Type B pancreatic cell (in vitro differentiated cells): Measurements from ENCODE around the gene SETSIP. TPM values are rescaled to one million over a fixed set of nuclear protein-coding genes. Genes with fewer than 3 reads are reported as not detected.
"Not testable (repeated sequence)": the region's sequence is repeated elsewhere in the genome, so short reads cannot be mapped to it uniquely, and the experiment has no call there.

Source experiments
- DNase-seq: peaks from one replicate; pipeline ENCODE4 v3.0.0; 2021; ENCODE audit warnings: mixed read lengths; ENCODE audit not compliant: unreplicated experiment; ENCODE audit errors: extremely low spot score
- H3K27ac Mint-ChIP-seq: 2 replicates; pipeline ENCODE4 v1.8.0; 2021; ENCODE audit warnings: mild to moderate bottlenecking, mixed read lengths
- H3K27me3 Mint-ChIP-seq: 2 replicates; pipeline ENCODE4 v1.8.0; 2021; ENCODE audit warnings: mixed read lengths
- H3K36me3 Mint-ChIP-seq: 2 replicates; pipeline ENCODE4 v1.8.0; 2021; ENCODE audit warnings: mixed read lengths
- H3K4me1 Mint-ChIP-seq: one replicate; pipeline ENCODE4 v1.8.0; 2021; ENCODE audit warnings: mixed read lengths; ENCODE audit not compliant: unreplicated experiment
- H3K4me3 Mint-ChIP-seq: 2 replicates; pipeline ENCODE4 v1.8.0; 2021; ENCODE audit warnings: mild to moderate bottlenecking, mixed read lengths
- H3K9me3 Mint-ChIP-seq: 2 replicates; pipeline ENCODE4 v1.8.0; 2021; ENCODE audit warnings: mixed read lengths
- total RNA-seq: library from RNA; stranded (reverse); gene quantifications from 2 replicates; pipeline ENCODE4 v1.2.1, GENCODE V29; 2021; ENCODE audit warnings: low replicate concordance
- TF ChIP-seq, protein P1 (sequence below): fragments of 200-600 bp; sonication (generic); conservative IDR thresholded peaks from 2 replicates; pipeline ENCODE4 v1.5.0; 2021; ENCODE audit warnings: antibody characterized with exemption, mild to moderate bottlenecking

The SETSIP gene
- total RNA-seq, 1 donor from 2014 or later = not detected

DNA sequence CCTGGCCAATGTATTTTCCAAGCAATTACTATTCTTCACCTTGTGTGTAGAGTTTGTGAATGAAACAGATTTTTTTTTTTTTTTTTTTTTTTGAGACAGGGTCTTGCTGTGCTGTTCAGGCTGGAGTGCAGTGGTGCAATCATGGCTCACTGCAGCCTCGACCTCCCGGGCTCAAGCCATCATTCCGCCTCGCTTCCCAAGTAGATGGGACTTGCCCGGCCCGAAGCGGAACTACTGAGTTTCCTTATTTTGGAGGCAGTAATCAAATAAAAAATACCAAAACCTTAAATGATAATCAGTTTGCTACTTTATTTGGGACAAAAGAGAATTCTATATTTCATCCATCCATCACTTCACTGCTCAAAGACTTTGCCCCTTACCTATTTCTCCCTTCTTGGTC, 4.2 kb upstream of the SETSIP start:
- Mint-ChIP-seq H3K27ac (no peak overlapping the region), H3K9me3 (peaks cover 9% of the 10 kb centered on the region), H3K4me3 (peak overlapping the region; percentile 98), H3K36me3 (no peaks in the 10 kb centered on the region), H3K4me1 (no peaks in the 10 kb centered on the region), H3K27me3 (no peaks in the 10 kb centered on the region)
- DNase-seq = no peak
- TF ChIP-seq, protein P1, sequence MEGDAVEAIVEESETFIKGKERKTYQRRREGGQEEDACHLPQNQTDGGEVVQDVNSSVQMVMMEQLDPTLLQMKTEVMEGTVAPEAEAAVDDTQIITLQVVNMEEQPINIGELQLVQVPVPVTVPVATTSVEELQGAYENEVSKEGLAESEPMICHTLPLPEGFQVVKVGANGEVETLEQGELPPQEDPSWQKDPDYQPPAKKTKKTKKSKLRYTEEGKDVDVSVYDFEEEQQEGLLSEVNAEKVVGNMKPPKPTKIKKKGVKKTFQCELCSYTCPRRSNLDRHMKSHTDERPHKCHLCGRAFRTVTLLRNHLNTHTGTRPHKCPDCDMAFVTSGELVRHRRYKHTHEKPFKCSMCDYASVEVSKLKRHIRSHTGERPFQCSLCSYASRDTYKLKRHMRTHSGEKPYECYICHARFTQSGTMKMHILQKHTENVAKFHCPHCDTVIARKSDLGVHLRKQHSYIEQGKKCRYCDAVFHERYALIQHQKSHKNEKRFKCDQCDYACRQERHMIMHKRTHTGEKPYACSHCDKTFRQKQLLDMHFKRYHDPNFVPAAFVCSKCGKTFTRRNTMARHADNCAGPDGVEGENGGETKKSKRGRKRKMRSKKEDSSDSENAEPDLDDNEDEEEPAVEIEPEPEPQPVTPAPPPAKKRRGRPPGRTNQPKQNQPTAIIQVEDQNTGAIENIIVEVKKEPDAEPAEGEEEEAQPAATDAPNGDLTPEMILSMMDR = no peak

DNA sequence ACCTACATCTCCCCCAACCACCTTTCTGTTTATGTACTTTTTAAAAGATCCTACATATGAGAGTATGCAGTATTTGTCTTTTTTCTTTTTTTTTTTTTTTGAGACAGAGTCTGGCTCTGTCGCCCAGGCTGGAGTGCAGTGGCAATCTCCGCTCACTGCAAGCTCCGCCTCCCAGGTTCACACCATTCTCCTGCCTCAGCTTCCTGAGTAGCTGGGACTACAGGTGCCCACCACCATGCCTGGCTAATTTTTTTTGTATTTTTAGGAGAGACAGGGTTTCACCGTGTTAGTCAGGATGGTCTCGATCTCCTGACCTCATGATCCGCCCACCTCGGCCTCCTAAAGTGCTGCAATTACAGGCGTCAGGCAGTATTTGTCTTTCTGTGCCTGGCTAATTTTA, 2.9 kb upstream of the SETSIP start:
- not testable (repeated sequence) for H3K36me3 Mint-ChIP-seq, H3K27me3 Mint-ChIP-seq, DNase-seq, H3K9me3 Mint-ChIP-seq, H3K4me3 Mint-ChIP-seq, H3K27ac Mint-ChIP-seq, H3K4me1 Mint-ChIP-seq

DNA sequence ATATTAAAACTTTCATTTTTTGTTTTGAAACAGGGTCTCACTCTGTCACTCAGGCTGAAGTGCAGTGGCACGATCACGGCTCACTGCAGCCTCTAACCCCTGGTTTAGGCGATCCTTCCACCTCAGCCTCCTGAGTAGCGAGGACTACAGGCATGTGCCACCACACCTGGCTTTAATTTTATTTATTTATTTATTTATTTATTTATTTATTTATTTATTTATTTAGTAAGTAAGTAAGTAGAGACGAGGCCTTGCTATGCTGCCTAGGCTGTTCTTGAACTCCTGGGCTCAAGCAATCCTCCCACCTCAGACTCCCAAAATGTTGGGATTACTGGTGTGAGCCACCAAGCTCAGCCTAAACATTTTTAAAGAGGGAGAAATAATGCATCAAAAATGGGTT, 1.2 kb upstream of the SETSIP start:
- DNase-seq = no peak
- TF ChIP-seq, protein P1 = no peak
- H3K9me3 Mint-ChIP-seq = no peaks in the 10 kb centered on the region
- H3K4me3 Mint-ChIP-seq = no peak overlapping the region
- no peaks in the 10 kb centered on the region for H3K27me3 Mint-ChIP-seq
- H3K36me3 Mint-ChIP-seq = no peaks in the 10 kb centered on the region
- no peak overlapping the region for H3K27ac Mint-ChIP-seq
- no peaks in the 10 kb centered on the region for H3K4me1 Mint-ChIP-seq

DNA sequence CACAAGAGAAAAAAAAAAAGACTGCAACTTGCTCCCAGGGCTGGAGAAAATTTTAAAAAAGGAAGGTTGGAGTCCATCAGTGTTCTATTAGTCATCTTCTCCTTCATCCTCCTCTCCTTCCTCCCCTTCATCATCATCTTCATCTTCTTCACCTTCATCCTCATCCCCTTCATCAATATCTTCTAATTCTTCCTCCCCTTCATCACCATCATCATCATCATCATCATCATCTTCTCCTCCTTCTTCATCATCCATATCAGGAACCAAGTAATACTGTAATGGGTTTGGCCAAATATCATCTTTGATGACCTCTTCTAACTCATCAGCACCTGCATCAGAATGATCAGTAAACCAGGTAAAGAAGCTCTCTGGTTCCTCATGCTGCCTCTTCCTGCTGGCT, 765 bp downstream of the SETSIP start:
- H3K36me3 Mint-ChIP-seq, H3K4me3 Mint-ChIP-seq, H3K9me3 Mint-ChIP-seq, H3K27me3 Mint-ChIP-seq, H3K27ac Mint-ChIP-seq, H3K4me1 Mint-ChIP-seq, DNase-seq: not testable (repeated sequence)

DNA sequence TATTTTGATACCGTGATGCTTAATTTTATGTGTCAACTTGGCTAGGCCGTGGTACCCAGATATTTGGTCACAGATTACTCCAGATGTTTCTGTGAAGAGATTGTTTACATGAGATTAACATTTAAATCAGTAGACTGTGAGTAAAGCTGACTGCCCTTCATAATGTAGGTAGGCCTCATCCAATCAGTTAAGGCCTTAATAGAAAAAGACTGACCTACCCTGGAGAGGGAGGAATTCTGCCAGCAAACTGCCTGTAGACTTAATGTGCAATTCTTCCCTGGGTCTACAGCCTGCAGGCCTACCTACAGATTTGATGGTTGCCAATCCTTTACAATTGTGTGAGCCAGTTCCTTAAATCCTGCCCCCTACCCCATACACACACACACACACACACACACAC, 4.3 kb downstream of the SETSIP start:
- H3K4me3 Mint-ChIP-seq = no peak overlapping the region
- no peak overlapping the region for H3K27ac Mint-ChIP-seq
- no peaks in the 10 kb centered on the region for H3K4me1 Mint-ChIP-seq

DNA sequence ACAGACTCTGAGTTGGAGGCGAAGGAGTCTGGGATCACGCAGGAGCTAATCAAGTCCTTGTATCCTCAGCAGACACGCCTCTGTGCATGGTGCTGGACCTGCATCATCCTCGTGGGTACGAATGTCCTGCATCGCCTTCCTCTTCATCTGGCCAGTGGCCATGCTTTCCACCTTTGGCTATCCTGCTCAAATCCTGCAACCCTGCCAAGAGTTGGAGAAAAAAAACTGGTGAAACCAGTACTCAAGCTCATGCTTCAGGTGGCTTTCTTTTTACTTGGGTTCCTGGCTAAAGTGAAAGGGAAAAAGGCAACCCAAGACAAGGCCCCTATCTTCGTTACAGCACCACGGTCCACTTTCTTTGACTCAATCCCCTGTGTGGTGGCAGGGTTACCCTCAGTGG, 8.9 kb downstream of the SETSIP start:
- no peaks in the 10 kb centered on the region for H3K36me3 Mint-ChIP-seq
- no peak for DNase-seq
- TF ChIP-seq, protein P1 = no peak
- no peaks in the 10 kb centered on the region for H3K27me3 Mint-ChIP-seq
- H3K27ac Mint-ChIP-seq = no peak overlapping the region
- H3K9me3 Mint-ChIP-seq = no peaks in the 10 kb centered on the region
- no peaks in the 10 kb centered on the region for H3K4me1 Mint-ChIP-seq
- H3K4me3 Mint-ChIP-seq = no peak overlapping the region

More for the DNA sequence above, 4.3 kb downstream of the SETSIP start:
- no peaks in the 10 kb centered on the region for H3K9me3 Mint-ChIP-seq
- no peaks in the 10 kb centered on the region for H3K36me3 Mint-ChIP-seq
- TF ChIP-seq, protein P1 = no peak
- no peak for DNase-seq
- no peaks in the 10 kb centered on the region for H3K27me3 Mint-ChIP-seq

DNA sequence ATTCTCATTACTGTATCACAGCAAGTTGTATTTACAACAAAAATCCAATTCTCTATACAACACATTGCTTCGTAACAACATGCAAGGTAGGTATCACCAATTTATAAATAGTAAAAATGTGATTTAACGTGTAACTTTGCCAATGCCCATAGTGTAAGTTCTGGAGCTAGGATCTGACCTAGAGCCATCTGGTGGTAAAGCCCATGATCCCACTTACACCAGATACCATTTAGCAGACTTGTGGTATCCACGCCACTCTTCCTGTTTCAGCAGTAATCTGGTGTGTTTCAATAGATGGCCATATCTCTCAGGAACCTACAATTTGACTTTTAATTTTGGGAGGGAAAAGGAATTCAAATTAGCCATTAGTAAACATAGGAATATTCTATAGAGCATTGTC, 10.2 kb downstream of the SETSIP start:
- Mint-ChIP-seq H3K36me3 (no peaks in the 10 kb centered on the region), H3K9me3 (no peaks in the 10 kb centered on the region), H3K4me3 (no peak overlapping the region), H3K27me3 (no peaks in the 10 kb centered on the region), H3K27ac (no peak overlapping the region), H3K4me1 (no peaks in the 10 kb centered on the region)
- DNase-seq = no peak
- TF ChIP-seq, protein P1 = no peak
